GM10248 (cell line): ENCODE results near the gene PCNX3.

Experiments used
- CTCF ChIA-PET: fragments of 300-600 bp; sonication (Branson Sonifier 250); formaldehyde crosslinking; extraction: SDS; loops from one replicate; lab custom pipeline; 2021; ENCODE audit warnings: antibody characterized with exemption; lab: Yijun Ruan, JAX
- POLR2A ChIA-PET: fragments of 350-650 bp; sonication (Branson Sonifier 250); formaldehyde crosslinking; extraction: SDS; loops from one replicate; lab custom pipeline; 2020; ENCODE audit warnings: antibody characterized with exemption; lab: Yijun Ruan, JAX
- DNase-seq: peaks from one replicate; pipeline ENCODE4 v3.0.0; 2012; ENCODE audit errors: extremely low spot score
- CTCF ChIP-seq: IDR thresholded peaks from 2 replicates; pipeline ENCODE4 v1.5.1; 2012; ENCODE audit warnings: mild to moderate bottlenecking, low read depth; ENCODE audit errors: extremely low read depth, missing control alignments, control extremely low read depth

PCNX3 gene

DNA sequence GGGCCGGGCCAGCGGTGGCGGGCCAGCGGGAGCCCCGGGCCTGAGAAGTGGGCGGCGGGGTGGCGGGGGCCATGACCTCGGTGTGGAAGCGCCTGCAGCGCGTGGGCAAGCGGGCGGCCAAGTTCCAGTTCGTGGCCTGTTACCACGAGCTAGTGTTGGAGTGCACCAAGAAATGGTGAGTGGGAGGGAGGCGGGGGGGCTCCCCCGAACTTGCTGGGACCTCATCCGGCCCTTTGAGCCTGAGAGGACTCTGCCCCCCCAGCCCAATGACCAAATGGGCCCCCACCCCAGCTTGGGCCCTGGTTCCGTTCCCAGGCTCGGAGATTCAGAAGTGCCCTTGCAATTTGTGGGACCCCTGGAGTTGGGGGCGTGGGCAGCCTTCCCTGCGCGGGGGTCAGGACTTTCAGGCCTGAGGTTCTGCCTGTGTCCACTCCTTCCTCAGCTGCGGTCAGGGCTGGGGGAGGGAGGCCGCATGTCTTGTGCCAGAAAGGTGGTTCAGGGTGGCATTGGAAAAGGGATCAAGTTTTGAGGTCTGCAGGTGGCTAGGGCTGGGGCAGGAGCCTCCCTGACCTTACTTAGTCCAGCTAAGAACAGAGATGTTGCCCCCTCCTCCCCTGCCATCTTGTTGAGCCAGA lies 39.2 kb upstream of the PCNX3 start:
- ChIA-PET POLR2A (interaction anchor here (0.9 to 2.4 kb wide), 5 partner anchors 10 to 154 kb away, joined by 3 to 9 read pairs (median 5); partner anchors contain the start of gene NEAT1), CTCF (interaction anchor here (1.7 to 22.1 kb wide), 5 partner anchors 10 to 39 kb away, joined by 5 to 351 read pairs (median 12); partner anchors contain the start of genes KCNK7, MAP3K11 and PCNX3)
- TF ChIP-seq CTCF = no peak
- peak; percentile 52 for DNase-seq

GRCh38 chr11:65576867-65577755 lies 38.5 kb upstream of the PCNX3 start:
- CTCF ChIA-PET = interaction anchor here (1.6 to 22.1 kb wide), 6 partner anchors 11 to 40 kb away, joined by 3 to 351 read pairs (median 10); partner anchors contain the start of genes KCNK7, MAP3K11 and PCNX3
- no peak for TF ChIP-seq CTCF
- POLR2A ChIA-PET = interaction anchor here (0.9 to 2.4 kb wide), 5 partner anchors 9 to 154 kb away, joined by 3 to 9 read pairs (median 5); partner anchors contain the start of gene NEAT1
- no peak for DNase-seq

DNA sequence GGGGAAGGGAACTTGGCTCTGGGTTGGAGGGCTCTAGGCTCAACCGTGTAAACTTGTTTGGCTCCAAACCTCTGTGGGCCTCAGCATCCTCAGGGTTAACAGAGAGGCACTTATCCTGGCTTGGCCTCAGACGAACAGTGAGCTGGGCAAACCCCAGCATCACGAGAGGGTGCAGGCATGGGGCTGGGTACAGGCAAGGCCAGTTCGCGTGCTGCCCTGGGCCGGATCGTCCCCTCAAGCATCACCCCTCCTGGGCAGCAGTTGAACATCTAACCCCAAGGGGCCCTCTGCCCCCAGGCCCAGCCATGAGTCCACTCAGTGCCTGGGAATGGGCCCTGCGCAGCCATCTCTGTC lies 37.8 kb upstream of the PCNX3 start:
- ChIA-PET POLR2A (interaction anchor here (1.9 kb wide), 1 partner anchor 72 kb away, joined by 9 read pairs; no protein-coding TSS in a partner anchor), CTCF (interaction anchor here (1.6 to 22.1 kb wide), 4 partner anchors 10 to 38 kb away, joined by 3 to 351 read pairs (median 35); partner anchors contain the start of genes KCNK7, MAP3K11 and PCNX3)
- no peak for TF ChIP-seq CTCF
- DNase-seq = no peak

DNA sequence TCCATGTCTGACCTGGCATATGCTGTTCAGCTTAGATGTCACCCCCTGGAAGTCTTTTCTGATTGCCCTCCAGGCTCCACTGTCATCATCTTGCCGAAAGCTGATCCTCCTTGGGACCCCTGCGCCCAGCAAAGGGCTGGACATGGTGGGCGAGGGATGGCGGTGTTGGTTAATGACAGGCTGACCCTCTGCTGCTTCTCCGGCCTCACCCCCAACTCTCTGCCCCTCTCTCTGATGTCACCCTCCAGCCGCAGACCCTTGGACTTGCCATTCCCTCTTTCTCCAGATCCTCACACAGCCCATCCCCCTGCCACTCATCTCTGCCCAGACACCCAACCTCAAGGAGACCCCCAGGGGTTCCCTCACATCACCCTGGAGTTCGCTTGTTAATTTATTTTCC lies 37.4 kb upstream of the PCNX3 start:
- no peak for TF ChIP-seq CTCF
- ChIA-PET CTCF (interaction anchor here (1.6 to 22.1 kb wide), 3 partner anchors 10 to 39 kb away, joined by 3 to 351 read pairs (median 58); partner anchors contain the start of genes KCNK7, MAP3K11 and PCNX3), POLR2A (no interaction called here)
- DNase-seq = no peak

DNA sequence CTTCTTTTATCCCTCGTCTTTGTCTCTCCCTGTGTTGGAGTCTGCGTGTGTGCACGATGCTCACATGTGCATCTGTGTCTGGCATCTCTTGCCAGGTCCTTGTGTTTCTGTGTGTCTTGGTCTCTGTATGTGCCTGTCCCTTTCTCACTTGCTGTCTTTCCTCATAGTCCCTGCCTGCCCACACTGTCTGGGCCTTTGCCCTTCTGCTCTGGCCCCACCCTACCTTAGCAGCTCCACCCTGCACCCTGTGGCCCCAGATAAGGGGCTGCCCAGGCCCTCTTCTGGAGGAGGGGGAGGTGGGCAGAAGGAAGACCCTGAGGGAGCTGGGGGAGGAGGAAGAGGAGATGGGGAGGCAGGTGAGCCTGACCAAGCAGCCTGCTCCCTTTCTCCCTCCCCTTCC lies 36.9 kb upstream of the PCNX3 start:
- CTCF ChIA-PET = interaction anchor here (1.6 to 22.1 kb wide), 2 partner anchors 25 to 39 kb away, joined by 3 to 351 read pairs; partner anchors contain the start of genes KCNK7, MAP3K11 and PCNX3
- TF ChIP-seq CTCF = no peak
- POLR2A ChIA-PET = interaction anchor here (0.6 kb wide), 1 partner anchor 9 kb away, joined by 3 read pairs; no protein-coding TSS in a partner anchor
- no peak for DNase-seq

GRCh38 chr11:65579291-65579690 lies 36.3 kb upstream of the PCNX3 start:
- ChIA-PET POLR2A (interaction anchor here (0.6 kb wide), 1 partner anchor 8 kb away, joined by 3 read pairs; no protein-coding TSS in a partner anchor), CTCF (interaction anchor here (1.1 to 22.1 kb wide), 2 partner anchors 9 to 24 kb away, joined by 4 to 351 read pairs; partner anchors contain the start of genes KCNK7, MAP3K11 and PCNX3)
- no peak for TF ChIP-seq CTCF
- no peak for DNase-seq
